ENCODE results near the gene AP1B1.

The AP1B1 gene

GRCh38 chr22:29341056-29341848 lies 47.1 kb downstream of the AP1B1 start:
- TF ChIP-seq CTCF (IDR thresholded peaks at IDR 0.05; ENCODE audit: extremely low read depth, missing control alignments): no peak
- no peak for DNase-seq (ENCODE audit: low spot score)

GRCh38 chr22:29340566-29340965 lies 47.8 kb downstream of the AP1B1 start:
- DNase-seq (ENCODE audit: low spot score): no peak
- no peak for TF ChIP-seq CTCF (IDR thresholded peaks at IDR 0.05; ENCODE audit: extremely low read depth, missing control alignments)

- no peak for DNase-seq (ENCODE audit: low spot score)
These were observed 48.8 kb downstream of the AP1B1 start for GRCh38 chr22:29339381-29340235.

GRCh38 chr22:29338398-29338797 lies 50.0 kb downstream of the AP1B1 start:
- no peak for DNase-seq (ENCODE audit: low spot score)

More at GRCh38 chr22:29339381-29340235, 48.8 kb downstream of the AP1B1 start:
- no peak for TF ChIP-seq CTCF (IDR thresholded peaks at IDR 0.05; ENCODE audit: extremely low read depth, missing control alignments)

GRCh38 chr22:29337631-29338284 lies 50.6 kb downstream of the AP1B1 start:
- no peak for TF ChIP-seq CTCF (IDR thresholded peaks at IDR 0.05; ENCODE audit: extremely low read depth, missing control alignments)
- no peak for DNase-seq (ENCODE audit: low spot score)

More at GRCh38 chr22:29338398-29338797, 50.0 kb downstream of the AP1B1 start:
- TF ChIP-seq CTCF (IDR thresholded peaks at IDR 0.05; ENCODE audit: extremely low read depth, missing control alignments): no peak

GRCh38 chr22:29336751-29337490 lies 51.4 kb downstream of the AP1B1 start:
- DNase-seq (ENCODE audit: low spot score): no peak
- no peak for TF ChIP-seq CTCF (IDR thresholded peaks at IDR 0.05; ENCODE audit: extremely low read depth, missing control alignments)
